HepG2 (cell line): ENCODE data around the gene LGR6. TPM values are rescaled to one million over a fixed set of nuclear protein-coding genes. Genes with fewer than 3 reads are reported as not detected.

Experiments
- ATAC-seq: fragments of 200-7000 bp; cut with Tn5 transposase; 3 replicates; pipeline ENCODE4 v1.9.1; 2020; ENCODE audit warnings: mild to moderate bottlenecking, moderate library complexity
- BruUV-seq: library from RNA; stranded (reverse); fragments of 400-500 nt; replicated peaks from 2 replicates; lab custom pipeline; 2021; lab: Mats Ljungman, UMichigan
- CTCF ChIA-PET: fragments of 300-600 bp; formaldehyde crosslinking; extraction: SDS; loops from one replicate; lab custom pipeline; 2021; ENCODE audit warnings: low total read pairs, inconsistent platforms, low intra/inter-chr PET ratio; lab: Yijun Ruan, JAX
- POLR2A ChIA-PET: fragments of 350-600 bp; sonication (Branson Sonifier 250); formaldehyde crosslinking; loops from one replicate; lab custom pipeline; 2020; ENCODE audit warnings: antibody characterized with exemption, inconsistent platforms; lab: Yijun Ruan, JAX
- DNase-seq: peaks from one replicate; pipeline ENCODE4 v3.0.0-alpha.2; 2015; ENCODE audit warnings: low spot score
- FAIRE-seq: peaks from 3 replicates; lab custom pipeline; 2011; peaks lifted over from hg19 to GRCh38; lab: Jason Lieb, UNC
- H2AFZ ChIP-seq: one replicate; pipeline ENCODE4 v1.6.1; 2011; ENCODE audit warnings: low read length, inconsistent platforms
- H3K27ac ChIP-seq: fragments of 300-600 bp; 3 replicates; pipeline ENCODE4 v1.8.0; 2011; ENCODE audit warnings: mixed run types, mild to moderate bottlenecking, mixed read lengths, low read length, inconsistent platforms; ENCODE audit not compliant: insufficient read depth; ENCODE audit errors: extremely low read length
- H3K27me3 ChIP-seq, 2 experiments: fragments of 200-600 bp in 1 of 2; 2 replicates in 1 of 2; 3 replicates in 1 of 2; pipeline versions ENCODE4 v1.6.0 to v1.8.0; 2011; ENCODE audit warnings: low read length in 2 of 2, mild to moderate bottlenecking in 2 of 2, moderate library complexity in 2 of 2, inconsistent platforms in 1 of 2; ENCODE audit not compliant: insufficient read depth in 2 of 2, control insufficient read depth in 1 of 2
- H3K36me3 ChIP-seq, 2 experiments: fragments of 200-600 bp in 1 of 2; replicated peaks in 1 of 2; 2 replicates in 1 of 2; 3 replicates in 1 of 2; pipeline versions ENCODE4 v1.5.1 to v1.8.0; 2011; ENCODE audit warnings: low read length in 2 of 2, inconsistent platforms in 1 of 2; ENCODE audit not compliant: insufficient read depth in 2 of 2, control insufficient read depth in 1 of 2
- H3K4me1 ChIP-seq: 2 replicates; pipeline ENCODE4 v1.5.1; 2012; ENCODE audit warnings: low read length, inconsistent platforms; ENCODE audit not compliant: insufficient read depth
- H3K4me2 ChIP-seq: 2 replicates; pipeline ENCODE4 v1.6.0; 2011; ENCODE audit warnings: low read depth, low read length, inconsistent platforms
- H3K4me3 ChIP-seq, 3 experiments: fragments of 200-600 bp in 1 of 3; sonication (generic), shearing (Covaris generic) in 1 of 3; replicated peaks in 1 of 3; 2 replicates each; pipeline ENCODE4 v1.5.1; 2011 to 2016; ENCODE audit warnings: low read length in 3 of 3, inconsistent platforms in 2 of 3, low read depth in 2 of 3, mild to moderate bottlenecking in 2 of 3, control low read depth in 1 of 3, mixed read lengths in 1 of 3; ENCODE audit not compliant: insufficient read depth in 1 of 3
- H3K79me2 ChIP-seq: one replicate; pipeline ENCODE4 v1.6.1; 2011; ENCODE audit warnings: low read length, inconsistent platforms; ENCODE audit not compliant: insufficient read depth
- H3K9ac ChIP-seq: 2 replicates; pipeline ENCODE4 v1.6.0; 2011; ENCODE audit warnings: mild to moderate bottlenecking, low read depth, low read length, inconsistent platforms; ENCODE audit not compliant: insufficient read depth
- H3K9me3 ChIP-seq: 2 replicates; pipeline ENCODE4 v1.5.1; 2012; ENCODE audit warnings: mild to moderate bottlenecking, low read length
- H4K20me1 ChIP-seq: 2 replicates; pipeline ENCODE4 v1.6.0; 2011; ENCODE audit warnings: inconsistent platforms, mild to moderate bottlenecking, low read length, moderate library complexity; ENCODE audit not compliant: insufficient read depth
- DMAP1 ChIP-seq: IDR thresholded peaks from 2 replicates; pipeline ENCODE4 v1.6.1; 2016
- KDM5B ChIP-seq: sonication (generic); formaldehyde crosslinking; IDR thresholded peaks from 2 replicates; pipeline ENCODE4 v1.4.0; 2020; ENCODE audit warnings: missing genetic modification reagents, mild to moderate bottlenecking, borderline replicate concordance
- ZBTB21 ChIP-seq: sonication (generic); formaldehyde crosslinking; IDR thresholded peaks from 2 replicates; pipeline ENCODE4 v1.4.0; 2020; ENCODE audit warnings: missing genetic modification reagents
- ZNF138 ChIP-seq: sonication (generic); formaldehyde crosslinking; IDR thresholded peaks from 2 replicates; pipeline ENCODE4 v1.5.0; 2020; ENCODE audit warnings: mild to moderate bottlenecking, low read depth, missing genetic modification reagents
- ZNF251 ChIP-seq: sonication (generic); formaldehyde crosslinking; IDR thresholded peaks from 2 replicates; pipeline ENCODE4 v1.9.0; 2021; ENCODE audit warnings: mild to moderate bottlenecking, missing genetic modification reagents
- ZNF256 ChIP-seq: sonication (generic); formaldehyde crosslinking; conservative IDR thresholded peaks from 2 replicates; pipeline ENCODE4 v1.4.0; 2020; ENCODE audit warnings: missing genetic modification reagents
- WGBS: methylation state at CpG from one replicate; pipeline ENCODE4 v1.1.6; 2017; ENCODE audit warnings: low lambda C conversion rate; 5-methylcytosine and 5-hydroxymethylcytosine counted together
- in situ Hi-C: cut with HindIII; loops from 2 replicates; pipeline ENCODE4 v1.10.0; 2017; ENCODE audit warnings: low pct_unique_long_range_greater_than_20kb; ENCODE audit not compliant: extremely low pct_ligation_motif_present
- intact Hi-C: fragments of 100-400 bp; cut with micrococcal nuclease; formaldehyde crosslinking; loops from one replicate; pipeline ENCODE4 v1.10.0; 2022; ENCODE audit not compliant: unreplicated experiment
- polyA plus RNA-seq, 8 experiments: library from polyadenylated mRNA; depleted of rRNA in 3 of 8; stranded (reverse) in 7 of 8; unstranded in 1 of 8; fragments of >200 nt; fragmentation: Illumina TruSeq in 4 of 8; extraction: Trizol in 4 of 8; gene quantifications; 2 replicates each; pipeline versions ENCODE4 v1.2.1 to v1.2.3, GENCODE V29; 2011 to 2016; ENCODE audit warnings: low read depth in 4 of 8, missing spikeins in 1 of 8, mixed read lengths in 1 of 8; ENCODE audit not compliant: insufficient read depth in 1 of 8
- total RNA-seq, 5 experiments: library from RNA; depleted of rRNA; stranded (reverse); fragments of >200 nt; fragmentation: Illumina TruSeq; extraction: Trizol; gene quantifications; 2 replicates each; pipeline ENCODE4 v1.2.3, GENCODE V29; 2016; ENCODE audit warnings: low read depth in 1 of 5
- TF ChIP-seq, protein P1 (sequence below): sonication (generic); formaldehyde crosslinking; IDR thresholded peaks from 2 replicates; pipeline ENCODE4 v1.4.0; 2020; ENCODE audit warnings: missing genetic modification reagents
- TF ChIP-seq, protein P2 (sequence below): sonication (generic); formaldehyde crosslinking; conservative IDR thresholded peaks from 2 replicates; pipeline ENCODE4 v1.4.0; 2020; ENCODE audit warnings: missing genetic modification reagents
- TF ChIP-seq, protein P3 (sequence below): sonication (generic); formaldehyde crosslinking; IDR thresholded peaks from 2 replicates; pipeline ENCODE4 v1.4.0; 2020; ENCODE audit warnings: missing genetic modification reagents

LGR6 gene
- total and polyA plus RNA-seq, 2 of the 13 experiments (the other 11 are each of a cell fraction or from before 2014, with no cell fraction given) = 0.07 TPM; not detected in 1

DNA sequence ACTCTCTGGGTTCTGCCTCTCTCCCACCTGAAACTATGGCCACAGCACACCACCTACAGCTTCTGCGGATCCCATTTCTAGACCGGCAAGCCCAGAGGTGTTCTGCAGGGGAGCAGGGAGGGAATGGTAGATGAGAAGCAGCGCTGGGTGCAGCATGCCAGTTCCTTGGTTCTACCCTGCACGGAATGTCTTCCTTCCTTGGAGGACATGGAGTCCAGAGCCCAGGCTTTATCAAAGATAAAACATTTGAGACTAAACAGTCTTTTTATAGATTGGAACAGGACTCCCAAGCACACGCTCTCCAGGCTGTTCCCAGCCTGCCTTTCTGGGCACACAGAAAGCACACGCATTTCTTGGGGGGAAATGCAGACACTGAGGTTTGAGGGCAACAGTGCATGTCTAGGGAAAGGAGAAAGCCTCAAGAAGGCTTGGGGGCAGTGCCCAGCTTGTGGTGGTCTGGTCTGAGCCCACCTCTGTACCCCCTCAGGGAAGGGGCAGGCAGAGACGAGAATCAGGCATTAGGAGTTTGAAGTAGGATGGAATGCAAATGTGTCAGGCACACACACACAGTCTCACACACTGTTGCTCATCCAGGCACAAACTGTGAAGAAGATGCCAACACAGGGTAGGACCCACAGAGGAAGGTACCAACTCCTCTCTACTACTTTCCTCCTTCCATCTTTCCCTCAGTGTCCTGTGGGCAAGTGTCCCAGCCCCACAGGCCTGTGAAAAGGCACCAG lies 29.7 kb downstream of the LGR6 start:
- BruUV-seq = no TSS peak
- Histone ChIP-seq H3K27ac (no peak overlapping the region), H2AFZ (no peak overlapping the region), H3K79me2 (no peaks in the 10 kb centered on the region), H3K4me3 (no peak overlapping the region), H3K9me3 (no peaks in the 10 kb centered on the region), H3K9ac (no peak overlapping the region), H4K20me1 (no peaks in the 10 kb centered on the region), H3K4me1 (peaks cover 25% of the 10 kb centered on the region), H3K36me3 (no peaks in the 10 kb centered on the region), H3K27me3 (peaks cover 2 to 25% of the 10 kb centered on the region in 2 experiments; a peak in 3 of 5 replicates), H3K4me2 (no peak overlapping the region)
- no peak for TF ChIP-seq ZNF256 (CRISPR knock-in tag)
- no peak for TF ChIP-seq ZNF251 (CRISPR knock-in tag)
- TF ChIP-seq KDM5B = no peak
- TF ChIP-seq, protein P1, sequence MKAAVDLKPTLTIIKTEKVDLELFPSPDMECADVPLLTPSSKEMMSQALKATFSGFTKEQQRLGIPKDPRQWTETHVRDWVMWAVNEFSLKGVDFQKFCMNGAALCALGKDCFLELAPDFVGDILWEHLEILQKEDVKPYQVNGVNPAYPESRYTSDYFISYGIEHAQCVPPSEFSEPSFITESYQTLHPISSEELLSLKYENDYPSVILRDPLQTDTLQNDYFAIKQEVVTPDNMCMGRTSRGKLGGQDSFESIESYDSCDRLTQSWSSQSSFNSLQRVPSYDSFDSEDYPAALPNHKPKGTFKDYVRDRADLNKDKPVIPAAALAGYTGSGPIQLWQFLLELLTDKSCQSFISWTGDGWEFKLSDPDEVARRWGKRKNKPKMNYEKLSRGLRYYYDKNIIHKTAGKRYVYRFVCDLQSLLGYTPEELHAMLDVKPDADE (CRISPR knock-in tag) = no peak
- no peak for TF ChIP-seq DMAP1 (CRISPR knock-in tag)
- TF ChIP-seq, protein P2, sequence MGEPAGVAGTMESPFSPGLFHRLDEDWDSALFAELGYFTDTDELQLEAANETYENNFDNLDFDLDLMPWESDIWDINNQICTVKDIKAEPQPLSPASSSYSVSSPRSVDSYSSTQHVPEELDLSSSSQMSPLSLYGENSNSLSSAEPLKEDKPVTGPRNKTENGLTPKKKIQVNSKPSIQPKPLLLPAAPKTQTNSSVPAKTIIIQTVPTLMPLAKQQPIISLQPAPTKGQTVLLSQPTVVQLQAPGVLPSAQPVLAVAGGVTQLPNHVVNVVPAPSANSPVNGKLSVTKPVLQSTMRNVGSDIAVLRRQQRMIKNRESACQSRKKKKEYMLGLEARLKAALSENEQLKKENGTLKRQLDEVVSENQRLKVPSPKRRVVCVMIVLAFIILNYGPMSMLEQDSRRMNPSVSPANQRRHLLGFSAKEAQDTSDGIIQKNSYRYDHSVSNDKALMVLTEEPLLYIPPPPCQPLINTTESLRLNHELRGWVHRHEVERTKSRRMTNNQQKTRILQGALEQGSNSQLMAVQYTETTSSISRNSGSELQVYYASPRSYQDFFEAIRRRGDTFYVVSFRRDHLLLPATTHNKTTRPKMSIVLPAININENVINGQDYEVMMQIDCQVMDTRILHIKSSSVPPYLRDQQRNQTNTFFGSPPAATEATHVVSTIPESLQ (CRISPR knock-in tag) = no peak
- TF ChIP-seq ZNF138 (CRISPR knock-in tag) = no peak
- TF ChIP-seq, protein P3, sequence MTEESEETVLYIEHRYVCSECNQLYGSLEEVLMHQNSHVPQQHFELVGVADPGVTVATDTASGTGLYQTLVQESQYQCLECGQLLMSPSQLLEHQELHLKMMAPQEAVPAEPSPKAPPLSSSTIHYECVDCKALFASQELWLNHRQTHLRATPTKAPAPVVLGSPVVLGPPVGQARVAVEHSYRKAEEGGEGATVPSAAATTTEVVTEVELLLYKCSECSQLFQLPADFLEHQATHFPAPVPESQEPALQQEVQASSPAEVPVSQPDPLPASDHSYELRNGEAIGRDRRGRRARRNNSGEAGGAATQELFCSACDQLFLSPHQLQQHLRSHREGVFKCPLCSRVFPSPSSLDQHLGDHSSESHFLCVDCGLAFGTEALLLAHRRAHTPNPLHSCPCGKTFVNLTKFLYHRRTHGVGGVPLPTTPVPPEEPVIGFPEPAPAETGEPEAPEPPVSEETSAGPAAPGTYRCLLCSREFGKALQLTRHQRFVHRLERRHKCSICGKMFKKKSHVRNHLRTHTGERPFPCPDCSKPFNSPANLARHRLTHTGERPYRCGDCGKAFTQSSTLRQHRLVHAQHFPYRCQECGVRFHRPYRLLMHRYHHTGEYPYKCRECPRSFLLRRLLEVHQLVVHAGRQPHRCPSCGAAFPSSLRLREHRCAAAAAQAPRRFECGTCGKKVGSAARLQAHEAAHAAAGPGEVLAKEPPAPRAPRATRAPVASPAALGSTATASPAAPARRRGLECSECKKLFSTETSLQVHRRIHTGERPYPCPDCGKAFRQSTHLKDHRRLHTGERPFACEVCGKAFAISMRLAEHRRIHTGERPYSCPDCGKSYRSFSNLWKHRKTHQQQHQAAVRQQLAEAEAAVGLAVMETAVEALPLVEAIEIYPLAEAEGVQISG = no peak
- no peak for TF ChIP-seq ZBTB21 (CRISPR knock-in tag)
- POLR2A ChIA-PET = no interaction called here
- in situ Hi-C loops (no loop called here), intact Hi-C loops (no loop called here)
- FAIRE-seq = no peak
- no peak for DNase-seq
- ATAC-seq = no peak
- WGBS = 61% methylated on average over 7 of the region's 7 CpGs
- CTCF ChIA-PET = no interaction called here
